GM21723 (cell line): ENCODE data around the gene SPATA2L.
"Not testable (repeated sequence)": the region's sequence is repeated elsewhere in the genome, so short reads cannot be mapped to it uniquely, and the experiment has no call there.

Source experiments
- ATAC-seq: cut with Tn5 transposase; IDR thresholded peaks from one replicate; pipeline ENCODE4 v1.9.1; 2021; ENCODE audit warnings: mild to moderate bottlenecking, moderate library complexity; ENCODE audit not compliant: unreplicated experiment

SPATA2L gene

DNA sequence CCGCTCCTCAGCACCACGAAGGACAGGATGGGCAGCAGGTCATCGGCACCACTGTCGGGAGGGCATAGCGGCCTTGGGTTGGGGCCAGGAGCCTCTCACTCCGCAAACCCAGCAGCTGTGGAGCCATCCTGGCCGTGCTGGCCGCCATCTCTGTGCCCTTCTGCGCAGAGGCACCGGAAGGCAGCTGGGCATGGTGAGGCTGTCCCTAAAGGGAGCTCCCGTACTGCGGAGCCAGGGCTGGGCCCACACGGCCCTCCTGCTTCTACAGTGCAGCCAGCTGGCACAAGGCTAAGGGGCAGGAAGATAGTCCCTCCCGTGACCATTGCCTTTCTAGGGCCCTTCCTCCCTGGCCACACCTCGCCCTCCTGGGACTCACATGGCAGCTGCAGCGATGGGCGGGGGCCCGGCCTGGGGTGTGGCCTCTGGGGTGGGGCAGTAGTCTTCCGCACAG, 7.0 kb upstream of the SPATA2L start:
- no peak for ATAC-seq

DNA sequence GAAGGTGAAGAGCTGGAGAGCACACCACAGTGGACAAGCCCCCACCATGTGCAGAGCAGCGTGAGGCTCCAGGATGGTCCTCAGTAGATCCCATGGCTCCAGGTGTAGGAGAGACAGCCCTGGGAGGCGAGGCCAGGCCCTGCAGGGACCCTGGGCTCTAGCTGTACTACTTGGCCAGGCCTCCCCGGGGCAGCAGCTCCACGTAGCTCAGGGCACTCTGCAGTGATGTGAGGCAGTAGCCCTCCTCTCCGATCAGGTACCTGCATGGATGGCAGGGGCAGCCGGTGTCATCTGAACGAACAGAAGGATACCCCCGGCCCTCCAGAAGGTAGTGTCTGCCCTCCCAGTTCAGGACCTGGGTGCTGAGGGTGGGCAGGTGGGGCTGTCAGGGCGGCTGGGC, 6.2 kb upstream of the SPATA2L start:
- ATAC-seq: no peak

DNA sequence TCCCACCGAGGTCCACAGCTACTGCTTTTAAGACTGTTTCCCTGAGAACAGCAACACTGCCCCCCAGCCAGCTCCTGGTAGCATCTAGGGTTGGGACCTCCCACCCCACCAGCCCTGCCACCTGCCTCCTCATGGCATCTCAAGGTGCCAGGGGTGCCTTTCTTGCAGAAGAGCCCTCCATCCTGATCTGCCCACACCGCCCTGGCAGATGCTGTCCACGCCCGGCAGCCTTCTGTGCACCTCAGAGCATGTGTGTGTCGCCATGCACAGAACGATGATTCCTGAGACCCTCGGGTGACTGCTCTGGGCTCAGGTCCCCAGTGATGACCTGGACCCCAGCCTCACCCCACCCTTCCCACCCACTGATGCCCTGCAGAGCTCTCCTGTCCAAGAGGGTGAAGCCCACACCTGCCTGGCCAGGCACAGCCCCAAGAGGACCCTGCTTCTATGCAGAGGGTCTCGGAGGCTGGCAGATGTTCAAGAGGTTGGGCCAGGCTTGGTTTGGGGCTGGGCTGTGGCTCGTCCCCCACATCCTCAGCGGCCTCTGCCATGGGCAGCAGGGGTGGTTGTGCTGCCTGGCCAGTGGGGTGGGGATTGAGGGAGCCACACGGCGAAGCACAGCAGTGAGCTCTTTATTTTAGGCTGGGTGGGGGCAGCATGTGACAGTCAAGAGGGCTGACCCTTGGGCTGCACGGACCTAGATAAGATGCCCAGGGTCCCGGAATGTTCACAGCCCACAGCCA, 5.2 kb upstream of the SPATA2L start:
- no peak for ATAC-seq

DNA sequence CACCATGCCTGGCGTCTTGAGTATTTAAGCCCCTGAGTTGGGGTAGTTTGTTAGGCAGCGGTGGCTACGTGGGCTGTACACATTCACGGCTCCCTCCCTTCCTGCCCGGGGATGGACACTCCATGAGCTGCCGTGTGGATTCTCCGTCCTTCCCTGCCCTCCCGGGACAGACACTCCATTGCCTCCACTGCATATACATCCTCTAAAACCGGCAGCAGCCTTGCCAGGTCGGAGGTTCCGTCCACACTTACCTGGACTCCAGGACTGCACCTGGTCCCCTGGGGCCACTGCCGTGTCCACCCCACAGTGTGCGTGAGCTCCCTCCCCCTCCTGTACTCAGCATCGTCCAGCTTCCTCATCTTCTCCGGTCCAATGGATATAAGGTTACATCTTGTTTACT, 3.5 kb upstream of the SPATA2L start:
- ATAC-seq: no peak

DNA sequence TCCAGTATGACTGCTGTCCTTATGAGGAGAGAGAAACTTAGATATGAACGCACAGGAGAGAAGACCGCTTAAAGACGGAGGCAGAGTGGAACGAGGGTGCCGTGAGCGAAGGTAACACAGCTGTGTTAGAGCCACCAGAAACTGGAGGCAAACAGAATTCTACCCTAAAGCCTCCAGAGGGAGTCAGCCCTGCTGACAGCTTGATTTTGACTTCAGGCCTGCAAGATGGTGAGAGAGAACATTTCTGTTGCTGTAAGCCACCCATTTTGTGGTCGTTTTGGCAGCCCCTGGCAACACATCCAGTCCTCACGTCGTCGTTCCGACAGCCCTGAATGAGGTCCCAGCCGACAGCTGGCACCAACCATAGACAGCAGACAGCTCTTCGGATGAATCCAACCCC, 2.8 kb upstream of the SPATA2L start:
- no peak for ATAC-seq

DNA sequence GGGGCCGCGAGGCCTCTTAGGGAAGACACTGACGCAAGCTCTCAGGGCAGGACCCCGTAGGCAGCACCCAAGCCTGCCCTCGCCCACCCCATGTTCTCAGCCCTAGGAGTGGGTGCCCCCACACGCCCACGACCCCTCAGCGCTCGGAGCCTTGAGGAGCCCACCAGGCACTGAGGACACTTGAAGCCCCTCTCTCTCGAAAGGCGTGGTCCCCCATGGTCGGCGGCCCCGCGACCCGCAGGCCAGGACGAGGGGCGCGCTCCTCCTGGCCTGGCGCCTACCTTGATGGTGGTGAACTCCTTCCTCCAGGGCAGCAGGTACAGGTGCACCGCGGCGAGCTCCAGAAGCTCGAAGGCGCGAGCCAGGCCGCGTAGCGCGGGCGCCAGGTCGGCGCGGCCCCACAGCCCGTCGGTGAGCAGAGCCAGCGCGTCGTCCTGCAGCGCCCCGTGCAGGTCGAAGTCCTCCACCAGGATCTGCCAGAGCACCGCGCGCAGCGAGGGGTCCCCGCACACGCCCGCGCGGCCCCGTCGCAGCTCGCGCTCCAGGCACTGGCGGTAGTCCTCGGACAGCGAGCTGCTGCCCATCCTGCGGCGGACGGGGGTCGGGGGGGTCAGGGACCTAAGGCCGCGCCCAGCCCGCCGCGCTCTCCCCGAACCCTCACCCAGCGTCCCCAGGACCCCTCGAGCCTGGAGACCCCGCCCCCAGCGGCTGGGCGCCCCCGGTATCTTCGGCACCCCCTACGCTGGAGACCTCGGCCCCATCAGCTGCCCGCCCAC, 668 bp downstream of the SPATA2L start:
- no peak for ATAC-seq

DNA sequence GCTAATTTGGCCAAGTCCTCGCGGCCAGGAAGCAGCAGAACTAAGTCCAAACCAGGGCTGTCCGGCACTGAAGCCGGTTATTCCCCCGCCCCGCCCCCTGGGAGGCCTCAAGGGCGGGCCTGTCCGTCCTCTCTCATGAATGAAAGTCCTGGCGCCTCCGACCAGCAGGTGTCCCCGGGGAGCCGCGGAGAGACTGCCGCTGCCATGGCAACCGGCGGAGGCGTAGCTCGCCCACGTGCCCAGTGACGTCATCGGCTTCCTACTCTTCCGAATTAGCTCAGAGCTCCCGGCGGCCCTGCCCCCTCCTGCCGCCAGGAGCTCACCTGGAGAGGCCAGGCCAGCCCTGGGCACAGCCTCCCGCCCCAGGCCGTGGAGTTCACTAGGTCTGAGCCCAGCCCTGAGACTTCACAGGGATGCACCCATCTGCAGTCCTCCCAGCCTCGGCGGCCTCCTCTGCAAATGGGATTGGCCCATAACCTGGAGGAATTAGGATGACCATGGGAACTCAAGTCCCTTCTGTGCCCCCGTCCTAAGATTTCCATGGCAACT, 1.3 kb downstream of the SPATA2L start:
- peak; percentile 43 for ATAC-seq

DNA sequence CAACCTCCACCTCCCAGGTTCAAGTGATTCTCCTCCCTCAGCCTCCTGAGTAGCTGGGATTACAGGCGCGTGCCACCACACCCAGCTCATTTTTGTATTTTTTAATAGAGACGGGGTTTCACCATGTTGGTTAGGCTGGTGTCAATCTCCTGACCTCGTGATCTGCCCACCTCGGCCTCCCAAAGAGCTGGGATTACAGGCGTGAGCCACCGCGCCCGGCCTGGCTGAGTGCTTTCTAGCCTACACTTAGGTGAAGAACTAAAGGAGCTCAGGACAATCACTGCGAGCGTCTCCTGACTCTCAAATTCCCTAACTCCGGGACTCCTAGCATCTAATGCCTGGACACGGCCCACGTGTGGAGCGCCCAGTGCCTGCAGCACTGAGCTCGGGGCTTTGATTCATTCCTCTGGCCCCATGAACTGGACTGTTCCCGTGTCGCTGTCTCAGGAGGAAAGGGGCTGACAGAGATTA, 1.8 kb downstream of the SPATA2L start:
- not testable (repeated sequence) for ATAC-seq

DNA sequence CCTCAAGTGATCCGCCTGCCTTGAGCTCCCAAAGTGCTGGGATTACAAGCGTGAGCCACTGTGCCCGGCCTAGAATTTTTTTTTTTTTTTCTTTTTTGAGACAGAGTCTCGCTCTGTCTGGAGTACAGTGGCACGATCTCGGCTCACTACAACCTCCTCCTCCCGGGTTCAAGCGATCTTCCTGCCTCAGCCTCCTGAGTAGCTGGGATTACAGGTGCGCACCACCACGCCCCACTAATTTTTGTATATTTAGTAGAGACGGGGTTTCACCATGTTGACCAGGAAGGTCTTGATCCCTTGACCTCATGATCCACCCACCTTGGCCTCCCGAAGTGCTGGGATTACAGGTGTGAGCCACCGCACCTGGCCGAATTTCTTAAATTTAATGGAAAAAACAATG, 2.8 kb downstream of the SPATA2L start:
- not testable (repeated sequence) for ATAC-seq

DNA sequence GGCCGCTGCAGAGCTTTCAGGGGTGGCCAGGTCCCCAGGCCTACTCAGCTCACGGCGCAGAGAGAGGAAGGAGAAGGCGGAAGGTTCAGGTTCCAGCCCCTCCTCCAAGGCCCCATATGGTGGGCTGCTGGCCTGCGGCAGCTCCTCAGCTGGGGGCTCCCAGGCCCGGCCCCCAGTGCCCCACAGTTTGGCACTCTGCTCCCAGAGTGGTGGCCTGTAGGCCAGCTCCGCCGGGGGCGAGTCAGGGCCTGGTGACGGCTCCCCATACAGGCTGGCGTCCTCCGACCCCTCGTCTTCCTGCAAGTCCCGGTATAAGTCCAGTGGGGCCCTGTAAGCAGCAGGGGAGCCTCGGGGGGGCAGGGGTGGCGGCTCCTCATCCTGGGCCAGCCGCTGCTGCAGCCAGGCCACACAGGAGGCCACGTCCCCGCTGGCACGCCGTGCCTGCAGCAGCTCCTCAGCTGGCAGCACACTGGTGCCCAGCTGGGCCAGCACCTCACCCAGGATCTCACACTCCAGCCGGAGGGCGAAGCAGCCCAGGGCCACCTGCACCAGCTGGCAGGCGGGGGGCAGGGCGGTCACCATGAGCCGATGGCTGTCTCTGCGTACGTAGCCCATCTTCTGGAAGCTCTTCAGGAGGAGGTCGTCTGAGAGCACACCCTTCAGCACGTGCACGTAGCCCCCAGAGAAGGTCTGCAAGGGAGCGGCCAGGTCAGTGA, 3.7 kb downstream of the SPATA2L start:
- no peak for ATAC-seq

DNA sequence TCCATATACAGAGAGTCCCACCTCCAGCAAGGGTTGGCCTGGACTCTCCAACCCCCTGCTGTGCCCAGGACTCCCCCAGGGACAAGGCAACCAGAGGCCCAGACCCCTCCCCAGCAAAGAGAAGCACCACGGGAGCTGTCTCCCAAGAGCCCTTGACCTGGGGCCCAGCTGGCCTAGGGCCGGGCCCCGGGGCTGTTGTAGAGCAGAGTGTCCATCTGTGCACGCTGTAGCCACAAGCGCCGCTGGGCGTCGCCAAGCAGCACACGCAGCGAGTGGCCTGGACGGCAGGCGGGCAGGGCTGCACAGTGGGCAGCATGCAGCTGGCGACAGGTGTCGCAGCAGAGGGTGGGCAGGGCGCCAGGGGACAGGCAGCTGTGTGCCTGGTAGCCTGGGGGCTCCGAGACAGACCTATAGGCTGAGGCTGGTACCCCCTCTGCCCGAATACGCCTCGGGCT, 4.3 kb downstream of the SPATA2L start:
- no peak for ATAC-seq

DNA sequence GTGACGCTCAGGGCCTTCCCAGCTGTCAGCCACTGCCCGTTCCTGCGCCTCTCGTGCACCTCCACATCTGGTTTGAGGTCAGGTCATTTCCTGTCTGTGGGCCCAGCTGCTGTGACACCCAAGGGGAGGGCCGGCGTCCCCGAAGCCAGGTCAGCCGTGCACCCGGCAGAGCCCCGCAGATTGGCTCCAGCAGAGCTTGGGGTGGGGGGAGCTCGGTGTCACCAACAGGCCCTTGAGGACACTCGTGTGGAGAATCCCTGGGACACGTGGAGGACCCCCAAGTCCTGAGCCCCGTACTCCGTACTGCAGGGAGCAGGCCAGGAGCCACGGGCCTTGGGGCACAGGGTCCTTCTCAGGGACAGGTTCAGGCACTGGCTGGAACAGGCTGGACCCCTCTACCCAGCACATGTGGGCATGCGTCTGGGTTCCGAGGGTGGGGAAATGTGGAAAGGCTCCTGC, 4.8 kb downstream of the SPATA2L start:
- no peak for ATAC-seq

DNA sequence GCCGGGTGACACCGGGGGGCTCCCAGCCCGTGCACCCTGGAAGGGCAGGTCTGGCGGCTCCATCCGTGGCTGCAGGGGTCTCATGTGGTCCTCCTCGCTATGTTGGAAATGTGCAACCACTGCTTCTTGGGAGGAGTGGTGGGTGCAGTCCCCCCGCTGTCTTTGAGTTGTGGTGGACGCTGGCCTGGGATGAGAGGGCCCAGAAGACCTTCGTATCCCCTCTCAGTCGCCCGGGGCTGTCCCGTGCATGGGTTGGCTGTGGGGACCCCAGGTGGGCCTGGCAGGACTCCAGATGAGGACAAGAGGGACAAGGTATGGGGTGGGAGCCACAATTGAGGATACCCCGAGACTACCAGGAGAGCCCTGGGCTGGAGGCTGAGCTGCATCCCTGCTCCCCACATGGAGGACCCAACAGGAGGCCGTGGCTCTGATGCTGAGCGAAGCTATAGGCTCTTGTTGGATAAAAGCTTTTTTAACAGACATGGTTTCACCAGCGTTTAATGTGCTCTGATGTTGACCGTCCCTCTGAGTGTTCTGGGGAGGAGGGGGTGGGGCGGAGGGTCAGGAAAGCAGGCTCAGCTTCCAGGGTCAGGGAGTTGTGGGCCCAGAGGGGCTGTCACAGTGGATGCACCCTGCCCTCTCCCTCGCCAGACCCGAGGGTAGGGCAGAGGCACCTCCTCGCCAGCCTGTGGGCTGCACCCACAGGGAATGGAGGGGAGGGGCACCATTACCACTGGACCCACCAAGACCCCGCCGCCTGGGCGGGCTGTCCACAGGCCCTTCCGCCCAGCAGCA, 5.4 kb downstream of the SPATA2L start:
- no peak for ATAC-seq

DNA sequence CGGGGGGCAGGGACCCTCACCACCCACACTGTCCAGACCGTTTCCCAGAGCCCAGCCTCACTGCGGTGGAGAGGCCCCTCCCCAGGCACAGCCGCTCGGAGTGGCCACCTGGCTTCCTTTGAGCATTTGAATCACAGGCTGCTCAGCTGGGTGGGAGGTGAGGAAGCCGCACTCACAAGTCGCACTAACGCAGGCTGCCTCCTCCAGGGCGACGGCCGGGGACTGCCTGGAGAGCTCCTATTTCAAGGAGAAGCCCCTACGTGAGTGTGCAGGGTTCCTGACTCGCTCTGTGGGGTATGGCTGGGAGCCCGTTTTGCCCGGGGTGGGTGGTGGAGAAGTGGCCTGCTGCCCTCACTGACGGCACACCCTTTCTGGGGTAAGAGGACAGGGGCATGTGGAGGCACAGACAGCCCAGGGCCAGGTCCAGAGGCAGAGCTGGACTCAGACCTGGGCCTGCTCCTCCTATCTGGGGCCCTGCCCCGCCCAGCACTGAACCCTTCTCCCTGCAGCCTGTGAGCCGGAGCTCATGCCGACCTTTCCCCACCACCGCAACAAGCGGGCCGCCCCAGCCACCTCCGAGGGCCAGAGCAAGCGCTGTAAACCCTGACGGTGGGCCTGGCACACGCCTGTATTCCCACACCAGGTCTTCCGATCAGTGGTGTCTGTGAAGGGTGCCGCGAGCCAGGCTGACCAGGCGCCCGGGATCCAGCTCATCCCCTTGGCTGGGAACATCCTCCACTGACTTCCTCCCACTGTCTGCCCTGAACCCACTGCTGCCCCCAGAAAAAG, 6.2 kb downstream of the SPATA2L start:
- no peak for ATAC-seq

DNA sequence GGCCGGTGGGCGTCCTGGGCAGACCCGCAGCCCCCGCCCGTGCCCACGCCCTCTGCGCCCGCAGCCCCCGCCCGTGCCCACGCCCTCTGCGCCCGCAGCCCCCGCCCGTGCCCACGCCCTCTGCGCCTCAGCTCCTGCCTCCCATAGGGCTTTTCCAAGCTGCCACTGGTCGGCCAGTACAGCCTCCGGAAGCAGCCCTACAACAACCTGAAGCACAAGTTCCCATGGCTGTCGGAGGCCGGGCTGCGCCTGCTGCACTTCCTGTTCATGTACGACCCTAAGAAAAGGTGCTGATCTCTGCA, 6.8 kb downstream of the SPATA2L start:
- not testable (repeated sequence) for ATAC-seq

DNA sequence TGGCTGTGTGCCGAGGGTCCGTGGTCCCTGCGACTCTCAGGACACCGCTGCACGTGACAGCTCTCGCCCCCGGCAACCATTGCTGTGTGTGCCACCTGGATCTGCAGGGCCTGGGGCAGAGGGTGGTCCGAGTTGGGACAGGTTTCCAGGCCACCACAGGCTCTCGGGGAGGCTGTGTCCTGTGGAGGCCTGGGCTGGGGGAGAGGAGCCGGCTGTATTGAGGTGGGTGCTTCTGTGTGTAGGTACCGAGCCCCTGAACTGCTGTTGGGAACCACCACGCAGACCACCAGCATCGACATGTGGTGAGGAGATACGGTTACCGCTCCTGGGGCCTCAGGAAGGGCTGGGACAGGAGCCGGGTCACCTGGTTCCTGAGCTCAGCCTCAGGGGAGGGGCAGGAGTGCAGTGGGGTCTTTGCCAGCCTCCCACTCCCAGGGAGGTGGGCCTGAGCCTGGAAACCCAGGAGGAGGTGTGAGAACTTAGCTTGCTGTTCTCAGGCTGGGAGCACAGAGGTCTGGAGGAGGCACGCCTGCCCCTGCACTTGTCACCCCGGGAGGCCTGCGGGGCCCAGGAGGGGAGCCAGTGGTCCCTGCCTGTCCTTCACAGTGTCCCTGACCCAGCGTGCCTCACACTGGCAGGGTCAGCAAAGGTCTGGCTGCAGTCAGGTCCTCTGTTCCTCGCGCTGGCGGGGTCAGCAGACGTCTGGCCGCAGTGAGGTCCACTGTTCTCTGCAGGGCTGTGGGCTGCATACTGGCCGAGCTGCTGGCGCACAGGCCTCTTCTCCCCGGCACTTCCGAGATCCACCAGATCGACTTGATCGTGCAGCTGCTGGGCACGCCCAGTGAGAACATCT, 7.3 kb downstream of the SPATA2L start:
- ATAC-seq: no peak

DNA sequence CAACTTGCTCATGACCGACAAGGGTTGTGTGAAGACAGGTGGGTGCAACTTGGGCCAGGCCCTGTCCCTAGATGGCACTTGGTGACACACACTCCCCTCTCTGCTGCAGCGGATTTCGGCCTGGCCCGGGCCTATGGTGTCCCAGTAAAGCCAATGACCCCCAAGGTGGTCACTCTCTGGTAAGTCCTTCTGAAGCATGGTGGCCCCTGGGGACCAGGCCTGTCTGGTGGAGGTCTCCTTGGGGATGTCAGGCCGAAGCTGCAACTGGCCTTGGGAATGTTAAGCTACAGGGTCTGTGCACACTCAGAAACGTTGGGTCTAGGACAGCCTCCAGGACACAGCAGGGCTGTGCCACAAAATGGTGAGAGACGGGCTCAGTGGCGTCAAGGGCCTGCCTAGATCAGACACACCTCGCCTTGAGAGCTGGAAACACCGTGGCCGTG, 8.2 kb downstream of the SPATA2L start:
- ATAC-seq: no peak

DNA sequence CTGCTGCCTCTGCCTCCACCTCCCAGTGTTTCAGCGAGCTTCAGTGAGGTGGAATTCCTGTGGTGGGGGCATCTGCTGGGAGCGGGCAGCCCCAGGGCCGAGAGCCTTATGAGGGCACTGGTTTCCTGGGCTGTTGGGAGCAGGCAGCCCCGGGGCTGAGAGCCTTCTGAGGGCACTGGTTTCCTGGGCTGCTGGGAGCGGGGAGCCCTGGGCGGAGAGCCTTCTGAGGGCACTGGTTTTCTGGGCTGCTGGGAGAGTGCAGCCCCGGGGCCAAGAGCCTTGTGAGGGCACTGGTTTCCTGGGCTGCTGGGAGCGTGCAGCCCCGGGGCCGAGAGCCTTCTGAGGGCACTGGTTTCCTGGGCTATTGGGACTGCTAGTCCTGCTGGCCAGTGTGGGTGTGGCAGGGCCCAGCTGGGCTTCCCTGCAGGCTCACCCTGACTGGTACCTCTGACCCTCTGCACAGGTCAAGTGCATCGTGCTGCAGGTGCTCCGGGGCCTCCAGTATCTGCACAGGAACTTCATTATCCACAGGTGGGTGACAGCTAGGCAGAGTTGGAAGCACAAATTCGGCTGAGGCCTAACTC, 9.4 kb downstream of the SPATA2L start:
- ATAC-seq: no peak
